Lower leg skin (tissue), 4 donors: Measurements from ENCODE around the gene TRPM2. TPM values are rescaled to one million over a fixed set of nuclear protein-coding genes. Genes with fewer than 3 reads are reported as not detected.

Experiments
- DNase-seq, 2 donors: peaks; one replicate each; pipeline ENCODE4 v3.0.0-alpha.2; 2019; ENCODE audit warnings: low spot score in 2 of 2
- H3K4me3 ChIP-seq: fragments of 200-600 bp; sonication (generic); 2 replicates; pipeline ENCODE4 v1.5.1; 2017; ENCODE audit warnings: mild to moderate bottlenecking, low read depth; ENCODE audit not compliant: poor library complexity, severe bottlenecking
- POLR2A ChIP-seq, 2 donors: fragments of 450-650 bp; IDR thresholded peaks; one replicate each; pipeline ENCODE4 v1.6.1; 2016 to 2017; ENCODE audit warnings: antibody characterized with exemption in 2 of 2, mild to moderate bottlenecking in 1 of 2, moderate library complexity in 1 of 2
- WGBS, 2 donors: methylation state at CpG; one replicate each; pipeline ENCODE4 v1.1.5; 2018; 5-methylcytosine and 5-hydroxymethylcytosine counted together
- intact Hi-C: fragments of 100-400 bp; cut with DNase I; formaldehyde crosslinking; loops from one replicate; pipeline ENCODE4 v1.15.0; 2023; ENCODE audit warnings: low total_unique reads
- total RNA-seq, 4 donors: library from RNA; depleted of rRNA; stranded (reverse); fragments of >200 nt; gene quantifications; one replicate each; pipeline ENCODE4 v1.1.0, GENCODE V29; 2016
- TF ChIP-seq, protein P1 (sequence below), 3 donors: fragments of 450-650 bp; IDR thresholded peaks; one replicate each; pipeline ENCODE4 v1.5.1; 2016; ENCODE audit warnings: antibody characterized with exemption in 3 of 3, mild to moderate bottlenecking in 3 of 3, moderate library complexity in 2 of 3

TRPM2 gene
- total RNA-seq, 4 donors from 2014 or later: 1.9 to 9.4 (median 2.2) TPM

- DNase-seq: no peak
- no peak overlapping the region for H3K4me3 ChIP-seq
- 70 to 81% methylated on average over 14 to 15 of the region's 15 CpGs for WGBS, 2 donors
- intact Hi-C loops: no loop called here
- TF ChIP-seq, protein P1, sequence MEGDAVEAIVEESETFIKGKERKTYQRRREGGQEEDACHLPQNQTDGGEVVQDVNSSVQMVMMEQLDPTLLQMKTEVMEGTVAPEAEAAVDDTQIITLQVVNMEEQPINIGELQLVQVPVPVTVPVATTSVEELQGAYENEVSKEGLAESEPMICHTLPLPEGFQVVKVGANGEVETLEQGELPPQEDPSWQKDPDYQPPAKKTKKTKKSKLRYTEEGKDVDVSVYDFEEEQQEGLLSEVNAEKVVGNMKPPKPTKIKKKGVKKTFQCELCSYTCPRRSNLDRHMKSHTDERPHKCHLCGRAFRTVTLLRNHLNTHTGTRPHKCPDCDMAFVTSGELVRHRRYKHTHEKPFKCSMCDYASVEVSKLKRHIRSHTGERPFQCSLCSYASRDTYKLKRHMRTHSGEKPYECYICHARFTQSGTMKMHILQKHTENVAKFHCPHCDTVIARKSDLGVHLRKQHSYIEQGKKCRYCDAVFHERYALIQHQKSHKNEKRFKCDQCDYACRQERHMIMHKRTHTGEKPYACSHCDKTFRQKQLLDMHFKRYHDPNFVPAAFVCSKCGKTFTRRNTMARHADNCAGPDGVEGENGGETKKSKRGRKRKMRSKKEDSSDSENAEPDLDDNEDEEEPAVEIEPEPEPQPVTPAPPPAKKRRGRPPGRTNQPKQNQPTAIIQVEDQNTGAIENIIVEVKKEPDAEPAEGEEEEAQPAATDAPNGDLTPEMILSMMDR (IDR thresholded peaks at IDR 0.05): no peak
- no peak for TF ChIP-seq POLR2A (IDR thresholded peaks at IDR 0.05)
These were observed 108.1 kb downstream of the TRPM2 start for GRCh38 chr21:44461464-44462001.

GRCh38 chr21:44462086-44462833 lies 108.8 kb downstream of the TRPM2 start:
- intact Hi-C loops: no loop called here
- 91 to 93% methylated on average over 19 to 25 of the region's 25 CpGs for WGBS, 2 donors
- H3K4me3 ChIP-seq: no peak overlapping the region
- no peak for DNase-seq
- TF ChIP-seq, protein P1 (IDR thresholded peaks at IDR 0.05): no peak

- H3K4me3 ChIP-seq: no peak overlapping the region
- DNase-seq: no peak
- intact Hi-C loops: no loop called here
- TF ChIP-seq, protein P1 (IDR thresholded peaks at IDR 0.05): no peak
- no peak for TF ChIP-seq POLR2A (IDR thresholded peaks at IDR 0.05)
- WGBS, 2 donors: 88 to 94% methylated on average over 11 of the region's 11 CpGs
These were observed 109.4 kb downstream of the TRPM2 start for GRCh38 chr21:44462834-44463200.

DNA sequence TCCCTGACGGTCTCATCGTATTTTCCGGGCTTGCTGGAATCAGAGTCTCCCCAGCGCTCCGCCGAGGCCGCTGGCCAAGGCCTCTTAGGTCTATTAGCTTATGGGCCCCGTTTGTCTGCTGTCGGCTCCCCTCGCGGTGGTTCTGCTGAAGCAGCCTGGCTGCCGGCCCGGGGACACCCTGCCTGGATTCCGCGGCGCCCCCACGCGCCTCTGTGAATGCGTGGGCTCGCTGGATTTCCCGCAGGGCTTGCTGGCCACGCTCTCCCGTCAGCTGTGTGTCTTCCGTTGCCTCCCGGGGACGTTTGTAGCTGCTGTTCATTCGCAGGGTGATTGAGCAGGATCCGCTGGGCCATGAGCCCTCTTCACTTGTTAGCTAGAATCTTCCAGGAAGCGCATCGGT lies 110.3 kb downstream of the TRPM2 start:
- TF ChIP-seq POLR2A (IDR thresholded peaks at IDR 0.05): no peak
- TF ChIP-seq, protein P1 (IDR thresholded peaks at IDR 0.05): no peak
- intact Hi-C loops: no loop called here
- 61 to 76% methylated on average over 30 of the region's 30 CpGs for WGBS, 2 donors
- no peak for DNase-seq
- H3K4me3 ChIP-seq: no peak overlapping the region

DNA sequence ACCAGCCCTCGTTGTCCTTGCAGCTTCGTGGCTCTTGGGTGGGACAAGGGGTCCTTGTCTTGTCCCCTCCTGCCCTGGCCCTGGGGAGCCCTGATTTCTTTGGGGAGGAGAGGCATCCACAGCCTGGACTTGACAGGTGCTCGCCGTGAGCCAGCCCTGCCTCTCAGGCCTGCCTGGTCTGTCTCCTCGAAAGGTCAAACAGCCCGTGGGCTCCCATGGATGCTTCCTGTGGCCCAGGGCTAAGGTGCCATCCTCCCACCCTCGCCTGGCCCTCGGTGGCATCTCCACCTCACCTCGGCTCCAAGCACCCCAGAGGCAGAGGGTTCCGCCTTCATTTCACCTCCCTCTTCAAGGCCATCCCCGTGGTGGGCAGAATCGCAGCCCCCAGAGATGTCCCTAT lies 110.9 kb downstream of the TRPM2 start:
- intact Hi-C loops: no loop called here
- DNase-seq: no peak
- 86 to 89% methylated on average over 12 of the region's 12 CpGs for WGBS, 2 donors
- no peak overlapping the region for H3K4me3 ChIP-seq
- TF ChIP-seq POLR2A (IDR thresholded peaks at IDR 0.05): no peak
- TF ChIP-seq, protein P1 (IDR thresholded peaks at IDR 0.05): no peak
